Heart left ventricle (tissue), 16 donors: Measurements from ENCODE around the gene TUBA8. TPM values are rescaled to one million over a fixed set of nuclear protein-coding genes. Genes with fewer than 3 reads are reported as not detected.
"Not testable (repeated sequence)": the region's sequence is repeated elsewhere in the genome, so short reads cannot be mapped to it uniquely, and the experiment has no call there.

Experiments
- ATAC-seq, 4 donors: fragments of 200-7000 bp; cut with Tn5 transposase; one replicate each; pipeline ENCODE4 v1.9.1; 2020 to 2022; ENCODE audit warnings: moderate library complexity in 4 of 4, mild to moderate bottlenecking in 3 of 4, moderate number of reproducible peaks in 1 of 4
- DNase-seq, 5 donors: peaks; one replicate each; pipeline ENCODE4 v3.0.0-alpha.2; 2020
- H3K27ac ChIP-seq, 12 donors: fragments of 200-600 bp; sonication (generic) in 4 of 12; one replicate each; pipeline versions ENCODE4 v1.5.0 to v1.8.0; 2016 to 2022; ENCODE audit warnings: mild to moderate bottlenecking in 2 of 12
- H3K27me3 ChIP-seq, 9 donors: fragments of 200-600 bp; sonication (generic) in 2 of 9; one replicate each; pipeline versions ENCODE4 v1.5.1 to v1.8.0; 2016 to 2022; ENCODE audit warnings: mild to moderate bottlenecking in 3 of 9
- H3K36me3 ChIP-seq, 9 donors: fragments of 200-600 bp; sonication (generic) in 2 of 9; one replicate each; pipeline versions ENCODE4 v1.5.0 to v1.8.0; 2018 to 2022; ENCODE audit warnings: mild to moderate bottlenecking in 2 of 9
- H3K4me1 ChIP-seq, 12 donors: fragments of 200-600 bp; sonication (generic) in 4 of 12; one replicate each; pipeline versions ENCODE4 v1.5.0 to v1.8.0; 2016 to 2022; ENCODE audit warnings: mild to moderate bottlenecking in 3 of 12
- H3K4me3 ChIP-seq, 12 donors: fragments of 200-600 bp; sonication (generic) in 4 of 12; one replicate each; pipeline versions ENCODE4 v1.5.0 to v1.8.0; 2017 to 2022; ENCODE audit warnings: mild to moderate bottlenecking in 9 of 12, moderate library complexity in 4 of 12
- H3K9me3 ChIP-seq, 12 donors: fragments of 200-600 bp; sonication (generic) in 4 of 12; one replicate each; pipeline versions ENCODE4 v1.5.0 to v1.8.0; 2016 to 2022; ENCODE audit warnings: mild to moderate bottlenecking in 1 of 12
- POLR2A ChIP-seq, 2 donors: fragments of 450-650 bp; IDR thresholded peaks; one replicate each; pipeline ENCODE4 v1.6.1; 2017; ENCODE audit warnings: antibody characterized with exemption in 2 of 2, mild to moderate bottlenecking in 2 of 2, moderate library complexity in 2 of 2
- WGBS, 4 donors: extraction: QIAGEN DNeasy Blood & Tissue Kit in 2 of 4; methylation state at CpG; one replicate each; pipeline versions ENCODE4 v1.1.5 to v1.1.7; 2013 to 2018; 5-methylcytosine and 5-hydroxymethylcytosine counted together
- intact Hi-C, 10 donors: fragments of 100-400 bp; cut with DNase I; formaldehyde crosslinking; loops; one replicate each; pipeline versions ENCODE4 v1.11.1 to v1.14.2; 2022
- polyA plus RNA-seq, 2 donors: library from polyadenylated mRNA; stranded (reverse); fragments of 200-250 nt; gene quantifications; one replicate each; pipeline ENCODE4 v1.2.3, GENCODE V29; 2013
- total RNA-seq, 9 donors: library from RNA; depleted of rRNA in 2 of 9; stranded (reverse); fragments of >200 nt in 2 of 9; fragmentation: NEBNext Ultra II Directional in 3 of 9; extraction: Animal tissue kit (Norgen Biotek cat#: 25700) in 3 of 9; gene quantifications; one replicate each; pipeline versions ENCODE4 v1.1.0 to v1.2.4, GENCODE V29; 2016 to 2023
- TF ChIP-seq, protein P1 (sequence below), 12 donors: fragments of 200-600 bp; sonication (generic) in 4 of 12; IDR thresholded peaks; one replicate each; pipeline versions ENCODE4 v1.5.0 to v1.8.0; 2018 to 2022; ENCODE audit warnings: antibody characterized with exemption in 12 of 12, mild to moderate bottlenecking in 5 of 12
- donor health status: ischemic (EF 13 %, LVEDD 7.1; RV severe dilation, severe dysfunction).
- donor health status: healthy with polysubstance abuse.
- donor health status: DM: no; HTN: yes; CAD: no.
- donor health status: DM: no; HTN: no; CAD: no.
- donor health status: ischemic (EF 25% LVEDD 6.9; RV normal size, moderate dysfunction).
- donor health status: ischemic (EF 25% LVEDD 5.7; RV mildly dilated, moderate dysfunction).
- donor health status: healthy.
- donor health status: DM: yes; HTN: yes; CAD: no.
- donor health status: ischemic (EF 35%, LVEDD 5.7; RV mildly dilated, moderate dysfunction).
- donor health status: nonischemic (EF 11% LVEDD 7.7; RV severe dilation, severe dysfunction).
- donor health status: DM: yes; HTN: yes; CAD: no.
- donor health status: PGD.
- donor health status: ischemic (EF 29% LVEDD 5.4; RV normal size, mild dysfunction).
- donor health status: nonischemic (EF 23%, LVEDD 6.1; RV moderate dilation, normal function).

The TUBA8 gene
- total and polyA plus RNA-seq, 11 donors = 44.1 to 338 (median 92.2) TPM

DNA sequence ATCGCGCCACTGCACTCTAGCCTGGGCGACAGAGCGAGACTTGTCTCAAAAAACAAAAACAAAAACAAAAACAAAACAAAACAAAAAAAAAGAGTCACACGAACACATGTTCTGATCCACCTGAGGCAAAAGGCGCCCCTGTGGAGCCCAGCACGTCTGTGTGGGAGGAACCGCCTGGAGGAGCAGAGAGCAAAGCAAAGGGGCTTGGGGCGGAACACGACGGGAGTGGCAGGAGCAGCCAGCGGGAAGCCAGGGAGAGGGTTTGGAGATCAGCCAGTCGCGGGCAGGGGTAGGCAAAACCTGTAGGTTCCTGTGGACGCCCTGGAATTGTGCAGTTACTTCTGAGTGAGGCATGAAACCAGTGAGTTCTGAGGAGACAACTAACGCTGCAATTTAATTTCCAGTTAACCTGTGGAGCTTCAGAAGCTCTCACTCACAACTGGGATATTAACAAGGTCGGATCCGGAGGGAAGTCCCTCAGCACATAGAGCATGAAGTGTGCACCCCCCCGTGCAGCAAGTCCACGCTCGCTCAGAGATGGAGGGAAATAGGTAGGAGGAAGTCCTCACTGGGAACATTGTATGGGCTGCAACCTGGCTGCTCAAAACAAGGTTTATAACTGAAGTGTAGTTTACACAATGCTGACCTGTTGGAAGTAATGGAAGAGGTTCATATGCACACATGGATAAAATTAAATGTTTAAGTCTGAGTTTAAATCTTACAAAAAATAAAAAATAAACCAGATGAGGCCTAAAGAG is 26.1 kb downstream of the TUBA8 start:
- TF ChIP-seq POLR2A (IDR thresholded peaks at IDR 0.05) = no peak
- TF ChIP-seq, protein P1, sequence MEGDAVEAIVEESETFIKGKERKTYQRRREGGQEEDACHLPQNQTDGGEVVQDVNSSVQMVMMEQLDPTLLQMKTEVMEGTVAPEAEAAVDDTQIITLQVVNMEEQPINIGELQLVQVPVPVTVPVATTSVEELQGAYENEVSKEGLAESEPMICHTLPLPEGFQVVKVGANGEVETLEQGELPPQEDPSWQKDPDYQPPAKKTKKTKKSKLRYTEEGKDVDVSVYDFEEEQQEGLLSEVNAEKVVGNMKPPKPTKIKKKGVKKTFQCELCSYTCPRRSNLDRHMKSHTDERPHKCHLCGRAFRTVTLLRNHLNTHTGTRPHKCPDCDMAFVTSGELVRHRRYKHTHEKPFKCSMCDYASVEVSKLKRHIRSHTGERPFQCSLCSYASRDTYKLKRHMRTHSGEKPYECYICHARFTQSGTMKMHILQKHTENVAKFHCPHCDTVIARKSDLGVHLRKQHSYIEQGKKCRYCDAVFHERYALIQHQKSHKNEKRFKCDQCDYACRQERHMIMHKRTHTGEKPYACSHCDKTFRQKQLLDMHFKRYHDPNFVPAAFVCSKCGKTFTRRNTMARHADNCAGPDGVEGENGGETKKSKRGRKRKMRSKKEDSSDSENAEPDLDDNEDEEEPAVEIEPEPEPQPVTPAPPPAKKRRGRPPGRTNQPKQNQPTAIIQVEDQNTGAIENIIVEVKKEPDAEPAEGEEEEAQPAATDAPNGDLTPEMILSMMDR (IDR thresholded peaks at IDR 0.05) = no peak
- no peak for DNase-seq
- H3K4me3 ChIP-seq = no peak overlapping the region
- no peaks in the 10 kb centered on the region for H3K9me3 ChIP-seq
- H3K4me1 ChIP-seq = peaks cover 0 to 13% (median 6%) of the 10 kb centered on the region in 12 donors
- ATAC-seq = peak in 1 of 4 donors; percentile 14
- 90% methylated on average over 21 of the region's 21 CpGs for WGBS, 4 donors
- H3K27ac ChIP-seq = no peak overlapping the region
- H3K36me3 ChIP-seq = peaks cover 0 to 16% (median 3%) of the 10 kb centered on the region in 9 donors
- intact Hi-C loops = no loop called here
- H3K27me3 ChIP-seq = no peaks in the 10 kb centered on the region

DNA sequence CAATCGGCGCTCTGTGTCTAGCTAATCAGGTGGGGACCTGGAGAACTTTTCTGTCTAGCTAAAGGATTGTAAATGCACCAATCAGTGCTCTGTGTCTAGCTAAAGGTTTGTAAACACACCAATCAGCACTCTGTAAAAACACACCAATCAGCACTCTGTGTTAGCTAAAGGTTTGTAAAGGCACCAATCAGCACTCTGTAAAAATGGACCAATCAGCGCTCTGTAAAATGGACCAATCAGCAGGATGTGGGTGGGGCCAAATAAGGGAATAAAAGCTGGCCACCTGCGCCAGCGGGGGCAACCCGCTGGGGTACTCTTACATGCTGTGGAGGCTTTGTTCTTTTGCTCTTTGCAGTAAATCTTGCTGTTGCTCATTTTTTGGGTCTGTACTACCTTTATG is 30.4 kb downstream of the TUBA8 start:
- H3K27ac ChIP-seq, ATAC-seq, H3K27me3 ChIP-seq, H3K4me3 ChIP-seq, H3K4me1 ChIP-seq, DNase-seq, intact Hi-C loops, H3K36me3 ChIP-seq, H3K9me3 ChIP-seq: not testable (repeated sequence)
- WGBS, 4 donors = 96 to 98% (median 96%) methylated on average over 6 of the region's 6 CpGs

DNA sequence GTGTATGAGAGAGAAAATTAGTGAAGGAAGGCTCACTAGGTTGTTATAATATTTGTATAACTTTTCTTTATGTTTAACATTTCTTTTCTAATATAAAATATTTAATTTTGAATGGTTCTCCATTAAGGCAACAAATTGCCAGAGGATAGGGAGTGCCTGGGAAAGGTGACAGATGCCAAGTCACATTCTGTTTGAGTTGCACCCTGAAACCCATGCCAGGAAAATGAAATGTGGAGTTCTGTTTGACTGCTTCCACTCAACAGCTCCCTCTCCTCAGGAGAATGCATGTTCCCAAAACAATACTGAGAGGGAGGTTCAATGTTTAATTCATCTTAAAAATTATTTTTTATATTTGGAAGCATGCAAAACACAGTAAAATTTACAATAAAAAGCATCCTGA is 33.5 kb downstream of the TUBA8 start:
- Histone ChIP-seq H3K36me3 (no peaks in the 10 kb centered on the region), H3K27ac (no peak overlapping the region), H3K9me3 (no peaks in the 10 kb centered on the region), H3K4me3 (no peak overlapping the region), H3K27me3 (no peaks in the 10 kb centered on the region), H3K4me1 (peaks cover 0 to 15% (median 0%) of the 10 kb centered on the region in 12 donors)
- intact Hi-C loops = no loop called here
- TF ChIP-seq, protein P1 (IDR thresholded peaks at IDR 0.05) = no peak
- no peak for TF ChIP-seq POLR2A (IDR thresholded peaks at IDR 0.05)
- DNase-seq (no peak), ATAC-seq (no peak)

DNA sequence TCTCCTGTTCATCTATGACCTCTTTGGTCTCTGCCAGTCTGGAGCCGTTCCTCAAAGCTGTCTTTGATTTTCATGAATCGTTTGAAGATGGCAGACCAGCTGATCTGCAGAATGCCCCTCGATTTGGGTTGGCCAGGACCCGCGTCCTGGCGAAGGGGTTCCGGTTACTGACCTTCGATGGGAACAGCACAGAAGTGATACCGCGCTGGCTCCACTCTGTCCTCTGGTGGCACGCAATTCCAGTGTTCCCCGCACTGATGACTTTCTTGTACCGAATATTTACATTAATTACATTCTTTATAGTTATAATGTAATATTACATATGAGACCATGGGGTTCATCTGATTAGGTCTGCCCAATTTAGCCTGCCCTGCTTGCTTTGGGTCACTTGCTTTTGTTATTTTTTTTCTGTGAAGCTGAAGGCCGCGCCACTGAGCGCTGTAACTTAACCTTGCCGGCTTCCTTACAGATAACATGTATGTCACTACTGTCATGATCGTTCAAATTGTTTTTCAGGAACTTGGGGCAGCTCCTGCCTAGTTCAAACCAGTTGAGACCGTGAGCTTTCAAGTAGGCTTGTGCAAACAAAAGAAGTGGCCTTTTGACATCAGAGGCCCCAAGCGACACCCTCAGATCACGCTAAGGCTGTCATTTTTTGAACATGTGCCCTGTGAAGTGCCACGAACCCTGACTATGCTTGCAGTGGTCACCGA is 35.2 kb downstream of the TUBA8 start:
- TF ChIP-seq, protein P1 (IDR thresholded peaks at IDR 0.05) = no peak
- TF ChIP-seq POLR2A (IDR thresholded peaks at IDR 0.05) = no peak
- Histone ChIP-seq H3K27ac (no peak overlapping the region), H3K9me3 (no peaks in the 10 kb centered on the region), H3K4me3 (no peak overlapping the region), H3K36me3 (no peaks in the 10 kb centered on the region), H3K4me1 (peaks cover 0 to 25% (median 3%) of the 10 kb centered on the region in 12 donors), H3K27me3 (no peaks in the 10 kb centered on the region)
- DNase-seq (no peak), ATAC-seq (no peak)
- intact Hi-C loops = no loop called here
- 86 to 93% (median 90%) methylated on average over 23 of the region's 23 CpGs for WGBS, 4 donors
